GM21825 (cell line): ENCODE results near the gene FAAP100.

Experiments used
- ATAC-seq: cut with Tn5 transposase; IDR thresholded peaks from one replicate; pipeline ENCODE4 v1.9.1; 2021; ENCODE audit warnings: mild to moderate bottlenecking, moderate library complexity; ENCODE audit not compliant: unreplicated experiment

The FAAP100 gene

DNA sequence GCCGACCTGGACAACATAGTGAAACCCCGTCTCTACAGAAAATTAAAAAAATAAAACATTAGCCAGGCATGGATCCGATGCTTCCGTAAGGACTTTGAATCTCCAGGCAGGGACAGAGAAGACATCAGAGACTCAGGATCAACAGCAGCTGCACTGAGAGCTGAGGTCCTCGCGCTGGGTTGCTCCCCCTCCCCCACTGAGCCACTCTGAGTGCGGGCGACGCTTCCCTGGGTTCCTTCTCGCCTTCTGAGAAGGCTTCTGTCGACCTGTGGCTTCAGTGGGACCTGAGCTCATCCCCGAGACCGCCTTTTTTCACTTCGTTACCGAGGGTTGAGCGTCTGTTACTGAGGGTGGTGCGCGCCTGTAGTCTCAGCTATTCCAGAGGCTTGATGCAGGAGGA is 60.0 kb downstream of the FAAP100 start:
- ATAC-seq = no peak

GRCh38 chr17:81491761-81492160 is 60.4 kb downstream of the FAAP100 start:
- ATAC-seq = no peak

DNA sequence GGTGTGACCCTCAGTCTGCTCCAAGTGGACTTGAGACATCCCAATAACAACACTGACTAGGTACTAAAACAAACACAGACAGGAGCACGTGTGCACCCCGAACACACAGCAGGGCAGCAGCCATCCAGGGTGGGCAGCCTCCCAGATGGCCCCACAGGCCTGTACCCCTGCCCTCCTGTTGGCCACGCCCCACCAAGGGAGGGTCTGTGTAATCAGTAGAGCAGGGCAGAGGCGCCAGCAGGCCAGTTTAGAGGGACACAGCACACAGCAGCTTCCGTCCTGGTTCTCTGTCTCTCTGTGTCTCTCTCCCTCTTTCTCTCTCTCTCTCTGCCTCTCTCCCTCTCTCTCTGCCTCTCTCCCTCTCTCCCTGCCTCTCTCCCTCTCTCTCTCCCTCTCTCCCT is 61.0 kb downstream of the FAAP100 start:
- no peak for ATAC-seq

- ATAC-seq = no peak
Measured at GRCh38 chr17:81489998-81490992, 61.9 kb downstream of the FAAP100 start.
